H9 (cell line): Measurements from ENCODE around the gene ZNF792. TPM values are rescaled to one million over a fixed set of nuclear protein-coding genes. Genes with fewer than 3 reads are reported as not detected.

ENCODE experiments used
- DNase-seq: peaks from one replicate; pipeline ENCODE4 v3.0.0-alpha.2; 2017
- H2AFZ ChIP-seq: one replicate; pipeline ENCODE4 v1.6.1; 2013; ENCODE audit warnings: mild to moderate bottlenecking, low read length, control low read depth, moderate library complexity
- H2AK5ac ChIP-seq: 2 replicates; pipeline ENCODE4 v1.6.1; 2013; ENCODE audit warnings: low read length, control low read depth, mixed read lengths; ENCODE audit not compliant: insufficient read length
- H2BK120ac ChIP-seq: one replicate; pipeline ENCODE4 v1.6.1; 2013; ENCODE audit warnings: low read depth, mild to moderate bottlenecking, low read length, control low read depth, inconsistent platforms; ENCODE audit not compliant: poor library complexity, severe bottlenecking
- H2BK12ac ChIP-seq: 2 replicates; pipeline ENCODE4 v1.6.1; 2013; ENCODE audit warnings: low read length, control low read depth, mixed read lengths, low read depth; ENCODE audit not compliant: insufficient read length
- H2BK15ac ChIP-seq: 2 replicates; pipeline ENCODE4 v1.6.1; 2013; ENCODE audit warnings: low read depth, low read length, control low read depth
- H2BK20ac ChIP-seq: one replicate; pipeline ENCODE4 v1.6.1; 2013; ENCODE audit warnings: low read depth, mild to moderate bottlenecking, low read length, control low read depth, inconsistent platforms; ENCODE audit not compliant: poor library complexity, severe bottlenecking
- H2BK5ac ChIP-seq: 2 replicates; pipeline ENCODE4 v1.6.1; 2013; ENCODE audit warnings: low read length, control low read depth, mixed read lengths; ENCODE audit not compliant: insufficient read length
- H3K14ac ChIP-seq: 2 replicates; pipeline ENCODE4 v1.6.1; 2013; ENCODE audit warnings: low read length, control low read depth; ENCODE audit not compliant: insufficient read depth
- H3K18ac ChIP-seq: 2 replicates; pipeline ENCODE4 v1.6.1; 2013; ENCODE audit warnings: low read depth, mild to moderate bottlenecking, mixed read lengths, low read length, control low read depth; ENCODE audit not compliant: insufficient read length
- H3K23ac ChIP-seq: 2 replicates; pipeline ENCODE4 v1.6.1; 2013; ENCODE audit warnings: low read length, control low read depth, mixed read lengths, low read depth; ENCODE audit not compliant: insufficient read length
- H3K23me2 ChIP-seq: 2 replicates; pipeline ENCODE4 v1.6.1; 2013; ENCODE audit warnings: low read depth, mild to moderate bottlenecking, mixed read lengths, low read length, control low read depth; ENCODE audit not compliant: insufficient read length, poor library complexity, severe bottlenecking
- H3K27ac ChIP-seq: 2 replicates; pipeline ENCODE4 v1.5.1; 2013; ENCODE audit warnings: low read length, control low read depth, mixed read lengths, low read depth; ENCODE audit not compliant: insufficient read length
- H3K27me3 ChIP-seq: 2 replicates; pipeline ENCODE4 v1.6.1; 2013; ENCODE audit warnings: low read length, control low read depth, inconsistent platforms; ENCODE audit not compliant: insufficient read depth
- H3K4ac ChIP-seq: 2 replicates; pipeline ENCODE4 v1.6.1; 2013; ENCODE audit warnings: low read depth, mild to moderate bottlenecking, control low read depth, inconsistent platforms, low read length, moderate library complexity
- H3K4me1 ChIP-seq: 2 replicates; pipeline ENCODE4 v1.6.1; 2013; ENCODE audit warnings: low read length, control low read depth, inconsistent platforms; ENCODE audit not compliant: insufficient read depth
- H3K4me2 ChIP-seq: 2 replicates; pipeline ENCODE4 v1.6.1; 2013; ENCODE audit warnings: low read length, control low read depth, mixed read lengths; ENCODE audit not compliant: insufficient read length, insufficient read depth
- H3K56ac ChIP-seq: 2 replicates; pipeline ENCODE4 v1.6.1; 2013; ENCODE audit warnings: low read depth, mild to moderate bottlenecking, mixed read lengths, low read length, control low read depth; ENCODE audit not compliant: insufficient read length
- H3K79me1 ChIP-seq: 2 replicates; pipeline ENCODE4 v1.6.1; 2013; ENCODE audit warnings: low read depth, mild to moderate bottlenecking, moderate library complexity, low read length, control low read depth, inconsistent platforms; ENCODE audit not compliant: insufficient read depth, poor library complexity, severe bottlenecking
- H3K79me2 ChIP-seq: 2 replicates; pipeline ENCODE4 v1.6.1; 2013; ENCODE audit warnings: low read length, control low read depth, inconsistent platforms; ENCODE audit not compliant: insufficient read depth
- H3K9ac ChIP-seq: 2 replicates; pipeline ENCODE4 v1.6.1; 2013; ENCODE audit warnings: low read length, control low read depth, mixed read lengths; ENCODE audit not compliant: insufficient read length; ENCODE audit errors: extremely low read depth
- H3K9me3 ChIP-seq: one replicate; pipeline ENCODE4 v1.6.1; 2013; ENCODE audit warnings: low read depth, low read length, inconsistent platforms; ENCODE audit not compliant: control insufficient read depth
- H3T11ph ChIP-seq: one replicate; pipeline ENCODE4 v1.6.1; 2013; ENCODE audit warnings: mild to moderate bottlenecking, low read length, control low read depth, inconsistent platforms
- H4K20me1 ChIP-seq: one replicate; pipeline ENCODE4 v1.6.1; 2013; ENCODE audit not compliant: control insufficient read depth, insufficient read length, insufficient read depth
- H4K5ac ChIP-seq: 2 replicates; pipeline ENCODE4 v1.6.1; 2013; ENCODE audit warnings: low read depth, mild to moderate bottlenecking, mixed read lengths, low read length, control low read depth; ENCODE audit not compliant: insufficient read length
- H4K8ac ChIP-seq: replicated peaks from 2 replicates; pipeline ENCODE4 v1.6.1; 2013; ENCODE audit warnings: low read length, control low read depth, mixed read lengths, low read depth; ENCODE audit not compliant: insufficient read length
- H4K91ac ChIP-seq: 2 replicates; pipeline ENCODE4 v1.6.1; 2013; ENCODE audit warnings: low read depth, mild to moderate bottlenecking, moderate library complexity, mixed read lengths, low read length, control low read depth; ENCODE audit not compliant: insufficient read length
- H3K27ac Mint-ChIP-seq, 3 experiments: 2 replicates in 2 of 3; 3 replicates in 1 of 3; pipeline ENCODE4 v1.8.0; 2020 to 2021; ENCODE audit warnings: mixed read lengths in 3 of 3, mild to moderate bottlenecking in 1 of 3, moderate library complexity in 1 of 3
- H3K27me3 Mint-ChIP-seq: 2 replicates; pipeline ENCODE4 v1.8.0; 2021; ENCODE audit warnings: low read depth, mild to moderate bottlenecking, moderate library complexity, mixed read lengths
- H3K36me3 Mint-ChIP-seq, 3 experiments: 2 replicates in 2 of 3; 3 replicates in 1 of 3; pipeline ENCODE4 v1.8.0; 2020 to 2021; ENCODE audit warnings: low read depth in 3 of 3, mixed read lengths in 3 of 3; ENCODE audit not compliant: insufficient read depth in 1 of 3
- H3K4me1 Mint-ChIP-seq, 2 experiments: 2 replicates each; pipeline ENCODE4 v1.8.0; 2020; ENCODE audit warnings: mixed read lengths in 2 of 2
- H3K4me3 Mint-ChIP-seq, 2 experiments: 2 replicates in 1 of 2; 3 replicates in 1 of 2; pipeline ENCODE4 v1.8.0; 2020 to 2021; ENCODE audit warnings: mild to moderate bottlenecking in 2 of 2, mixed read lengths in 2 of 2, moderate library complexity in 1 of 2
- H3K9me3 Mint-ChIP-seq, 2 experiments: 2 replicates in 1 of 2; 3 replicates in 1 of 2; pipeline ENCODE4 v1.8.0; 2020; ENCODE audit warnings: mild to moderate bottlenecking in 2 of 2, mixed read lengths in 2 of 2, moderate library complexity in 1 of 2
- CTCF ChIP-seq: fragments of 200-600 bp; sonication (generic); conservative IDR thresholded peaks from 3 replicates; pipeline ENCODE4 v1.8.0; 2021; ENCODE audit warnings: antibody characterized with exemption, mild to moderate bottlenecking
- WGBS: extraction: QIAGEN DNeasy Blood & Tissue Kit; methylation state at CpG from one replicate; pipeline ENCODE4 v1.1.7; 2013; ENCODE audit warnings: missing lambda C conversion rate, low lambda C conversion rate, mixed read lengths; ENCODE audit not compliant: insufficient read length; ENCODE audit errors: extremely low coverage; 5-methylcytosine and 5-hydroxymethylcytosine counted together
- total RNA-seq: library from RNA; stranded (reverse); gene quantifications from 2 replicates; pipeline ENCODE4 v1.2.1, GENCODE V29; 2021

The ZNF792 gene
- total RNA-seq, 1 experiment from 2014 or later = 8.3 TPM

- H3K4me3 Mint-ChIP-seq = no peak overlapping the region
- no peak overlapping the region for H3K18ac ChIP-seq
- H3K9me3 ChIP-seq = peaks cover 9% of the 10 kb centered on the region
- no peak overlapping the region for H2BK15ac ChIP-seq
- no peak overlapping the region for H4K91ac ChIP-seq
- no CpG with 5 or more reads among the region's 5 CpGs for WGBS
- H2BK20ac ChIP-seq = no peak overlapping the region
- no peak for TF ChIP-seq CTCF
- H4K8ac ChIP-seq = no peak overlapping the region
- H3K9me3 Mint-ChIP-seq = peaks cover 27% of the 10 kb centered on the region in 2 experiments
- H2BK120ac ChIP-seq = no peak overlapping the region
- no peak overlapping the region for H2BK5ac ChIP-seq
- H3K36me3 Mint-ChIP-seq = peaks cover 8 to 18% (median 14%) of the 10 kb centered on the region in 3 experiments
- no peaks in the 10 kb centered on the region for H3K79me2 ChIP-seq
- no peak overlapping the region for H3K14ac ChIP-seq
- H3K27me3 ChIP-seq = no peaks in the 10 kb centered on the region
- no peak overlapping the region for H3K56ac ChIP-seq
- H3K4me1 ChIP-seq = no peaks in the 10 kb centered on the region
- no peak overlapping the region for H2AFZ ChIP-seq
- H3K27me3 Mint-ChIP-seq = peaks cover 15% of the 10 kb centered on the region
- H4K20me1 ChIP-seq = no peaks in the 10 kb centered on the region
- no peaks in the 10 kb centered on the region for H3K23me2 ChIP-seq
- no peak overlapping the region for H3K27ac Mint-ChIP-seq
- H3K4me2 ChIP-seq = no peak overlapping the region
- H4K5ac ChIP-seq = no peak overlapping the region
- H3K27ac ChIP-seq = no peak overlapping the region
- H3K4ac ChIP-seq = no peak overlapping the region
- no peaks in the 10 kb centered on the region for H3K79me1 ChIP-seq
- H2BK12ac ChIP-seq = no peak overlapping the region
- no peak overlapping the region for H3T11ph ChIP-seq
- peaks cover 12 to 14% of the 10 kb centered on the region in 2 experiments for H3K4me1 Mint-ChIP-seq
- H3K23ac ChIP-seq = no peak overlapping the region
- H3K9ac ChIP-seq = no peak overlapping the region
- no peak overlapping the region for H2AK5ac ChIP-seq
- no peak for DNase-seq
These were observed 10.6 kb upstream of the ZNF792 start for GRCh38 chr19:34974646-34975045.
